ENCODE results near the gene SV2A.

The SV2A gene

GRCh38 chr1:149899460-149900284 lies 18.0 kb downstream of the SV2A start, which contains the start of gene BOLA1 (continued):
- TF ChIP-seq PRDM10 (tag by site-specific recombination; IDR thresholded peaks at IDR 0.05): peak; percentile 86
- TF ChIP-seq IKZF3 (tag by site-specific recombination; IDR thresholded peaks at IDR 0.05): peak; percentile 58; the same call in 1 of the 2 replicates
- no peak for TF ChIP-seq ZNF148 (tag by site-specific recombination; IDR thresholded peaks at IDR 0.05; ENCODE audit: borderline replicate concordance)
- TF ChIP-seq KLF7 (tag by site-specific recombination; IDR thresholded peaks at IDR 0.05; ENCODE audit: borderline replicate concordance): no peak
- peak; percentile 48 for TF ChIP-seq KLF1 (tag by site-specific recombination; IDR thresholded peaks at IDR 0.05)
- no peak for TF ChIP-seq ZNF292 (tag by site-specific recombination; IDR thresholded peaks at IDR 0.05; ENCODE audit: borderline replicate concordance, low read depth)
- TF ChIP-seq ZNF280C (tag by site-specific recombination; IDR thresholded peaks at IDR 0.05): no peak
- no peak for TF ChIP-seq ZNF311 (tag by site-specific recombination; IDR thresholded peaks at IDR 0.05; ENCODE audit: borderline replicate concordance)
- no peak for TF ChIP-seq ZNF510 (tag by site-specific recombination; IDR thresholded peaks at IDR 0.05; ENCODE audit: insufficient replicate concordance)
- no peak for TF ChIP-seq ZSCAN16 (tag by site-specific recombination; IDR thresholded peaks at IDR 0.05)
- TF ChIP-seq ZNF837 (tag by site-specific recombination; IDR thresholded peaks at IDR 0.05): no peak
- TF ChIP-seq ZSCAN30 (tag by site-specific recombination; IDR thresholded peaks at IDR 0.05): peak; percentile 40; the same call in 1 of the 2 replicates
- TF ChIP-seq ZNF658 (tag by site-specific recombination; IDR thresholded peaks at IDR 0.05): no peak
- TF ChIP-seq ZNF19 (tag by site-specific recombination; IDR thresholded peaks at IDR 0.05; ENCODE audit: low read depth): no peak
- no peak for TF ChIP-seq ZNF626 (tag by site-specific recombination; IDR thresholded peaks at IDR 0.05)
- no peak for TF ChIP-seq ZNF423 (tag by site-specific recombination; IDR thresholded peaks at IDR 0.05)
- TF ChIP-seq ZNF416 (tag by site-specific recombination; IDR thresholded peaks at IDR 0.05): no peak
- TF ChIP-seq KLF10 (tag by site-specific recombination; IDR thresholded peaks at IDR 0.05): peak; percentile 63; the same call in 1 of the 2 replicates
- TF ChIP-seq MEIS1 (CRISPR knock-in tag; IDR thresholded peaks at IDR 0.05; ENCODE audit: borderline replicate concordance): no peak
- TF ChIP-seq ZNF843 (tag by site-specific recombination; IDR thresholded peaks at IDR 0.05): peak; percentile 46; the same call in 1 of the 2 replicates
- TF ChIP-seq FEZF1 (tag by site-specific recombination; IDR thresholded peaks at IDR 0.05): no peak
- TF ChIP-seq ZNF654 (tag by site-specific recombination; IDR thresholded peaks at IDR 0.05; ENCODE audit: low read depth): no peak
- TF ChIP-seq ZBTB49 (tag by site-specific recombination; IDR thresholded peaks at IDR 0.05; ENCODE audit: low read depth): no peak
- TF ChIP-seq, protein P1, sequence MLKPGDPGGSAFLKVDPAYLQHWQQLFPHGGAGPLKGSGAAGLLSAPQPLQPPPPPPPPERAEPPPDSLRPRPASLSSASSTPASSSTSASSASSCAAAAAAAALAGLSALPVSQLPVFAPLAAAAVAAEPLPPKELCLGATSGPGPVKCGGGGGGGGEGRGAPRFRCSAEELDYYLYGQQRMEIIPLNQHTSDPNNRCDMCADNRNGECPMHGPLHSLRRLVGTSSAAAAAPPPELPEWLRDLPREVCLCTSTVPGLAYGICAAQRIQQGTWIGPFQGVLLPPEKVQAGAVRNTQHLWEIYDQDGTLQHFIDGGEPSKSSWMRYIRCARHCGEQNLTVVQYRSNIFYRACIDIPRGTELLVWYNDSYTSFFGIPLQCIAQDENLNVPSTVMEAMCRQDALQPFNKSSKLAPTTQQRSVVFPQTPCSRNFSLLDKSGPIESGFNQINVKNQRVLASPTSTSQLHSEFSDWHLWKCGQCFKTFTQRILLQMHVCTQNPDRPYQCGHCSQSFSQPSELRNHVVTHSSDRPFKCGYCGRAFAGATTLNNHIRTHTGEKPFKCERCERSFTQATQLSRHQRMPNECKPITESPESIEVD (tag by site-specific recombination; IDR thresholded peaks at IDR 0.05): no peak
- TF ChIP-seq YY1 (tag by site-specific recombination; IDR thresholded peaks at IDR 0.05): peak; percentile 76
- no peak for TF ChIP-seq ZNF707 (tag by site-specific recombination; IDR thresholded peaks at IDR 0.05)
- TF ChIP-seq OVOL3 (tag by site-specific recombination; IDR thresholded peaks at IDR 0.05): no peak
